GM12878 (cell line): ENCODE results near the gene BORCS8. TPM values are rescaled to one million over a fixed set of nuclear protein-coding genes. Genes with fewer than 3 reads are reported as not detected.
"Not testable (repeated sequence)": the region's sequence is repeated elsewhere in the genome, so short reads cannot be mapped to it uniquely, and the experiment has no call there.

Experiments
- ATAC-seq: fragments of 200-7000 bp; cut with Tn5 transposase; 3 replicates; pipeline ENCODE4 v1.9.1; 2020; ENCODE audit warnings: mild to moderate bottlenecking, moderate library complexity
- BruUV-seq: library from RNA; stranded (reverse); fragments of 400-500 nt; replicated peaks from 2 replicates; lab custom pipeline; 2021; lab: Mats Ljungman, UMichigan
- CTCF ChIA-PET: fragments of 300-600 bp; sonication (Branson Sonifier 250); formaldehyde crosslinking; extraction: SDS; loops from one replicate; lab custom pipeline; 2021; ENCODE audit warnings: inconsistent platforms; lab: Yijun Ruan, JAX
- POLR2A ChIA-PET: fragments of 350-600 bp; formaldehyde crosslinking; extraction: SDS; loops from one replicate; lab custom pipeline; 2021; ENCODE audit warnings: inconsistent platforms; lab: Charles Lee
- RAD21 ChIA-PET: fragments of 300-600 bp; sonication (Branson Sonifier 250); formaldehyde crosslinking; loops from one replicate; lab custom pipeline; 2023; ENCODE audit warnings: antibody characterized with exemption; ENCODE audit not compliant: unreplicated experiment; lab: Charles Lee
- SMC1A ChIA-PET: fragments of 300-600 bp; sonication (Branson Sonifier 250); formaldehyde crosslinking; loops from one replicate; lab custom pipeline; 2023; ENCODE audit not compliant: unreplicated experiment, uncharacterized antibody; lab: Charles Lee
- DNase-seq: peaks from one replicate; pipeline ENCODE4 v3.0.0-alpha.2; 2011; ENCODE audit warnings: low read depth, low spot score
- FAIRE-seq: peaks from 3 replicates; lab custom pipeline; 2011; peaks lifted over from hg19 to GRCh38; lab: Jason Lieb, UNC
- H2AFZ ChIP-seq: 2 replicates; pipeline ENCODE4 v1.6.0; 2011; ENCODE audit warnings: low read depth, low read length, control low read depth; ENCODE audit not compliant: control insufficient read depth
- H3K27ac ChIP-seq: 2 replicates; pipeline ENCODE4 v1.5.1; 2011; ENCODE audit warnings: control low read depth; ENCODE audit not compliant: control insufficient read depth, insufficient read depth
- H3K27me3 ChIP-seq, 2 experiments: replicated peaks in 1 of 2; 2 replicates each; pipeline versions ENCODE4 v1.6.0 to v1.6.1; 2011; ENCODE audit warnings: low read length in 1 of 2; ENCODE audit not compliant: control insufficient read depth in 2 of 2, insufficient read depth in 2 of 2
- H3K36me3 ChIP-seq, 2 experiments: 2 replicates each; pipeline ENCODE4 v1.5.1; 2011; ENCODE audit warnings: low read length in 1 of 2; ENCODE audit not compliant: control insufficient read depth in 2 of 2, insufficient read depth in 2 of 2
- H3K4me1 ChIP-seq: 2 replicates; pipeline ENCODE4 v1.6.1; 2011; ENCODE audit warnings: mild to moderate bottlenecking, low read length, moderate library complexity, mixed read lengths; ENCODE audit not compliant: control insufficient read depth, insufficient read depth
- H3K4me2 ChIP-seq: 2 replicates; pipeline ENCODE4 v1.6.0; 2011; ENCODE audit warnings: control low read depth; ENCODE audit not compliant: control insufficient read depth, insufficient read depth
- H3K4me3 ChIP-seq: fragments of 200-600 bp; sonication (generic); 2 replicates; pipeline ENCODE4 v1.5.1; 2016
- H3K79me2 ChIP-seq: 2 replicates; pipeline ENCODE4 v1.6.0; 2011; ENCODE audit warnings: low read length; ENCODE audit not compliant: control insufficient read depth, insufficient read depth
- H3K9ac ChIP-seq: 2 replicates; pipeline ENCODE4 v1.8.0; 2011; ENCODE audit warnings: low read length, control low read depth, mixed read lengths; ENCODE audit not compliant: control insufficient read depth, insufficient read depth
- H3K9me3 ChIP-seq: replicated peaks from 3 replicates; pipeline ENCODE4 v1.5.1; 2011; ENCODE audit warnings: mild to moderate bottlenecking, low read length; ENCODE audit not compliant: control insufficient read depth, insufficient read depth
- H4K20me1 ChIP-seq: 2 replicates; pipeline ENCODE4 v1.6.0; 2011; ENCODE audit not compliant: control insufficient read depth, insufficient read depth
- CBX5 ChIP-seq: sonication (generic); IDR thresholded peaks from 2 replicates; pipeline ENCODE4 v1.6.1; 2016; ENCODE audit warnings: low read depth, moderate library complexity, mild to moderate bottlenecking, inconsistent platforms
- SMAD1 ChIP-seq: fragments of 450-650 bp; IDR thresholded peaks from 2 replicates; pipeline ENCODE4 v1.6.1; 2018; ENCODE audit warnings: mild to moderate bottlenecking, low read depth; ENCODE audit not compliant: partially characterized antibody
- WGBS: methylation state at CpG from one replicate; pipeline ENCODE4 v1.1.6; 2016; ENCODE audit warnings: low lambda C conversion rate; ENCODE audit not compliant: insufficient replicate concordance, insufficient coverage; ENCODE audit errors: missing lambda C conversion rate; 5-methylcytosine and 5-hydroxymethylcytosine counted together
- in situ Hi-C: fragments of 300-500 bp; cut with MboI; formaldehyde crosslinking; loops from 9 replicates; pipeline ENCODE4 v1.14.3; 2018; ENCODE audit warnings: mixed read lengths
- intact Hi-C: fragments of 100-400 bp; cut with micrococcal nuclease; formaldehyde crosslinking; loops from one replicate; pipeline ENCODE4 v1.14.2; 2022; ENCODE audit not compliant: unreplicated experiment
- polyA plus RNA-seq, 11 experiments: library from polyadenylated mRNA; depleted of rRNA in 4 of 11; unstranded in 6 of 11; stranded (reverse) in 5 of 11; fragments of >200 nt; fragmentation: Nextera tagmentation in 4 of 11; fragmentation: Illumina TruSeq in 1 of 11; extraction: Ambion mirVana in 4 of 11; extraction: Trizol in 1 of 11; gene quantifications; 1 replicate in 1 of 11; 2 replicates in 10 of 11; pipeline versions ENCODE4 v1.2.1 to v1.2.3, GENCODE V29; 2011 to 2016; ENCODE audit warnings: inconsistent platforms in 2 of 11, missing spikeins in 2 of 11, low read depth in 1 of 11
- total RNA-seq, 4 experiments: library from RNA; depleted of rRNA in 3 of 4; stranded (reverse); fragments of >200 nt in 3 of 4; fragmentation: Illumina TruSeq in 1 of 4; extraction: Trizol in 1 of 4; gene quantifications; 2 replicates each; pipeline versions ENCODE4 v1.2.1 to v1.2.3, GENCODE V29; 2013 to 2021

The BORCS8 gene
- total and polyA plus RNA-seq, 10 of the 15 experiments (the other 5 are each of a cell fraction or from before 2014, with no cell fraction given) = 3.7 to 40.3 (median 23.4) TPM

GRCh38 chr19:19137556-19138108 lies 54.3 kb downstream of the BORCS8 start:
- RAD21 ChIA-PET = interaction anchor here (1.0 kb wide), 1 partner anchor 21 kb away, joined by 3 read pairs; no protein-coding TSS in a partner anchor

GRCh38 chr19:19135713-19136112 lies 56.2 kb downstream of the BORCS8 start:
- FAIRE-seq, H4K20me1 ChIP-seq, H3K4me1 ChIP-seq, H3K4me2 ChIP-seq, H3K36me3 ChIP-seq, H3K4me3 ChIP-seq, H3K79me2 ChIP-seq, H3K9me3 ChIP-seq, ATAC-seq, H2AFZ ChIP-seq, in situ Hi-C loops, H3K27me3 ChIP-seq, H3K9ac ChIP-seq, DNase-seq, intact Hi-C loops, H3K27ac ChIP-seq, BruUV-seq: not testable (repeated sequence)
- ChIA-PET POLR2A (interaction anchor here (0.6 kb wide), 1 partner anchor 23 kb away, joined by 3 read pairs; no protein-coding TSS in a partner anchor), SMC1A (interaction anchor here (1.7 kb wide), 1 partner anchor 39 kb away, joined by 4 read pairs; no protein-coding TSS in a partner anchor), RAD21 (interaction anchor here (1.6 kb wide), 1 partner anchor 39 kb away, joined by 5 read pairs; no protein-coding TSS in a partner anchor), CTCF (interaction anchor here (0.6 to 1.5 kb wide), 4 partner anchors 20 to 293 kb away, joined by 3 to 5 read pairs (median 4); no protein-coding TSS in a partner anchor)
- 62% methylated on average over 6 of the region's 6 CpGs for WGBS

More at GRCh38 chr19:19137556-19138108, 54.3 kb downstream of the BORCS8 start:
- BruUV-seq = TSS peak; percentile 79
- H4K20me1 ChIP-seq = no peaks in the 10 kb centered on the region
- in situ Hi-C loops (no loop called here), intact Hi-C loops (no loop called here)
- H3K36me3 ChIP-seq = no peaks in the 10 kb centered on the region
- SMC1A ChIA-PET = no interaction called here
- POLR2A ChIA-PET = interaction anchor here (0.5 kb wide), 1 partner anchor 13 kb away, joined by 3 read pairs; no protein-coding TSS in a partner anchor
- ATAC-seq = peak; percentile 21
- peak overlapping the region; percentile 98 for H3K9ac ChIP-seq
- H3K79me2 ChIP-seq = peaks cover 9% of the 10 kb centered on the region
- peak overlapping the region; percentile 77 for H3K4me3 ChIP-seq
- no peaks in the 10 kb centered on the region for H3K27me3 ChIP-seq
- peaks cover 6% of the 10 kb centered on the region; the same call in 1 of the 2 replicates for H3K4me1 ChIP-seq
- peak overlapping the region; percentile 98 for H3K4me2 ChIP-seq
- peaks cover 5% of the 10 kb centered on the region; the same call in 2 of the 3 replicates for H3K9me3 ChIP-seq
- peak overlapping the region; percentile 76 for H3K27ac ChIP-seq
- CTCF ChIA-PET = no interaction called here
- peak overlapping the region; percentile 99 for H2AFZ ChIP-seq
- TF ChIP-seq CBX5 (no peak), SMAD1 (no peak)
- WGBS = 4% methylated on average over 24 of the region's 25 CpGs
- DNase-seq = no peak
- no peak for FAIRE-seq
